NCI-H226 (cell line): ENCODE results near the gene SMIM14.
"Not testable (repeated sequence)": the region's sequence is repeated elsewhere in the genome, so short reads cannot be mapped to it uniquely, and the experiment has no call there.

Experiments
- DNase-seq: peaks from one replicate; pipeline ENCODE4 v3.0.0-alpha.2; 2015

The SMIM14 gene

DNA sequence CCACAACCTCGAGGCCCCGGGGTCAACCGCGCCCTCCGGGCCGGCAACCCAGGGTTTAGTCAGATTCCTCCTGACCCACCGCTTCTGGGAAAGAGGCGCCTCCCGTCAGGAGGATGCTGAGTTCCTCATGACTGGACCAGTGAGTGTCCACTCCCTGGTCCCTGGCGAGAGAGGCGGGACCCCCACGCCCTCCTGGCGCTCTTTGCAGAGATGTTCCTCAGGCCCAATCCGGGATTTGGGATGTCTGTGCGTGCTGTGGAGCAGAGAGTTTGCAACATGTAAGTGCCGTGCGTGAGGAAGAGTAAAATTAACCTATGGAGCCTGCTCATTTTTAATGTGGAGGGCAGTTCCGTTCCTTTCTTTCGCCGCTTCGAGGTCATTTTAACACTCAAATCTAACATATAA, 110.6 kb downstream of the SMIM14 start:
- peak; percentile 70 for DNase-seq

DNA sequence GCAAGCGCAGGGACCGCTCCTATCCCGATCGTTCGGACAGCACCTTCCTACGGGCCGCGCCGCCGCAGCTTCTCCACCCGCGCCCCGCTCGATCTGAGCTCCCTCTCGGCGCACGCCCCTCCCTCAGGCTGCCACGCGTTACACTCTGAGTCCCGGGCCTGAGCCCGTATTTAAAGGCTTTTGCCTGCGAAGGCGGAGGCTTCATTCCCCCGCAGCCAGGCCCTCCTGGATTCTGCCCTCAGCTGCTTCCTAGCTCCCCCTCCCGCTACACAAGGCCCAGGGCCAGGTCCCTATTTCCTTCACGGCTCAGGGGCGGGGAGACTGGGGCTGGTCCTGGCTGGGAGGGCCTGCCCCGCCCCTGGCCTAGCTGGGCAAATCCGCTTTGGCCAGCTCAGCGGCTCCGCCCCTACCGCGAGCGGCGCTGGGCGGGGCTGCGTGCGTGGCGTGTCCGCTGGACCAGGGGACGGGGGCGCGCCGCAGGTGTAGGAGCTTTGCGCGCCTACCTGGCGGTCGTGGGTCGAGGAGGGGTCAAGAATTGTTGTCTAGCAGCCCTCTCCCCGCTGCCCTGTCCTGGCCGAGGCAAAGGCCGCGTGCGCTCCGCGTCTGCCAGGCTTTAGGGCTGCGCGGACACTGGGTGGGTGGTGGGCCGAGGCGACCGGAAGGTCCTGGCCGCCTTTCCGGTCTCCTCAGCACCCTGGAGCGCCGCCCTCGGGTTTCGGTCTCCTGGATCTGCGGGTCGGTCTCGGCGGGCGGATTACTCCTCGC, 111.2 kb downstream of the SMIM14 start, which contains the start of gene UGDH:
Gene UGDH (minus strand): TSS at position 144 of the 765 bp plus-strand sequence. CDS start 5,927 bp downstream, outside the sequence.
- peak; percentile 96 for DNase-seq

- no peak for DNase-seq
Measured at GRCh38 chr4:39526765-39527295, 111.8 kb downstream of the SMIM14 start.

DNA sequence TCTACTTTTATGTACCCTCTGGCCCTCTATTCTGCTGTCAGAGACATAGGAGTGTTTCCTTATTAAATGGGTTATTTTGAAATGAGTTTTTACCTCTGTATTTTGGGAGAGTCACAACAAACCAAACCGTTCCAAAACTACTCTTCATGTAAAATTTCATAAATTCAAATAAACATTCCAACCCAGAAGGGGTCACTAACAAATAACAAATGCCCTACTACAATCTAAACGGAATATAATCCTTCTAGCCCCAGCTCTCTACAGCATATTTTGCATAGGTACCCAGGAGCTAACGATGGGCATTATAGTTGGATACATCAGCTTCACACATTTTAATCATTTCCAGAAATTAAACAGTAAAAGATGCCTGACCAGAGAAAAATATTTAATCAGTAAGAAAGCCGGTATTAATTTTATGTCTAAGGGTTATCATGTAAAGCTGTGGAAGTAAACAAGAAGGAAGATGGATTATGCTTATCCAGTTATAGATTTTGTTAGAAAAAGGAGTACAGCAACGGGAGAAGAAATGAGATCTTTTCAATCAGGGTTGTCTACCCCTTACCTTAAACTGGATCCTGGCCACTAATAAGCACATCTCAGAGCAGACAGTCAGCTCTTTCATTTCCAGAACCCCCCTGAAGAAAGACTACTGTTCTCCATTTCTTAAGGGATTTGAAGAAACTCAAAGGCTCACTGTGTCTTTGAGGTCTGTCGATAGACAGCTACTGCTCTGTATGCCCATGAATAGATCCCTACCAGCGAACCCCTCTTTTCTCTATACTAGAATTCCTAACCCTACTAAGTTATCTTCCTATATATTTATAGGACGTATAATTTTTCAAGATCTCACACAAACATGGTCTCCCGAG, 112.6 kb downstream of the SMIM14 start:
- DNase-seq: no peak

GRCh38 chr4:39524161-39524957, 114.3 kb downstream of the SMIM14 start:
- no peak for DNase-seq

GRCh38 chr4:39522068-39522467, 116.6 kb downstream of the SMIM14 start:
- no peak for DNase-seq

GRCh38 chr4:39521253-39521919, 117.3 kb downstream of the SMIM14 start:
- no peak for DNase-seq

- no peak for DNase-seq
Measured at GRCh38 chr4:39518484-39518883, 120.2 kb downstream of the SMIM14 start.

DNA sequence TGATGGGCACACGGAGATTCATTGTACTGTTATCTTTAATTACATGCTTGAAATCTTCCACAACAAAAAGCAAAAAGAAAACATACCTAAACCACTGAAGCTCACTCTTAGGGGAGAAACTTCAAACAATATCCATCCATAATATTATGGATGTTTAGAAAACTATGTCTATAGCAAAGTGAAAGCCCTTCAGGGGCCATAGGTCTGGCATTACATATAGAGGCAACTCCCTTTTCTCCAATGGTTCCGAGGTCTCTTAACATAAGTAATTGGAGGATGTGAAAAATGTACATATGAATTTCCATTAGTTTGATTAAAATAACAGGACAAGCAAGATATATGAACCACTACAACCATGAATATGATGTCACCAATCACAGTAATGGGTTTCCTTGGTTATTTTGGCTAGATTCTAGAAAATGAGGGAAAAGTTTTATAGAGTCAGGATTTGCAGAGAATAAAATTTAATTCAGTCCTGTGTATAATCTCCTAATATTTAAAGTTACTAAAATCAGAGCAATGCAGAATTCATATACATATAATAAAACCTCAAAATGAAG, 122.2 kb downstream of the SMIM14 start:
- no peak for DNase-seq

DNA sequence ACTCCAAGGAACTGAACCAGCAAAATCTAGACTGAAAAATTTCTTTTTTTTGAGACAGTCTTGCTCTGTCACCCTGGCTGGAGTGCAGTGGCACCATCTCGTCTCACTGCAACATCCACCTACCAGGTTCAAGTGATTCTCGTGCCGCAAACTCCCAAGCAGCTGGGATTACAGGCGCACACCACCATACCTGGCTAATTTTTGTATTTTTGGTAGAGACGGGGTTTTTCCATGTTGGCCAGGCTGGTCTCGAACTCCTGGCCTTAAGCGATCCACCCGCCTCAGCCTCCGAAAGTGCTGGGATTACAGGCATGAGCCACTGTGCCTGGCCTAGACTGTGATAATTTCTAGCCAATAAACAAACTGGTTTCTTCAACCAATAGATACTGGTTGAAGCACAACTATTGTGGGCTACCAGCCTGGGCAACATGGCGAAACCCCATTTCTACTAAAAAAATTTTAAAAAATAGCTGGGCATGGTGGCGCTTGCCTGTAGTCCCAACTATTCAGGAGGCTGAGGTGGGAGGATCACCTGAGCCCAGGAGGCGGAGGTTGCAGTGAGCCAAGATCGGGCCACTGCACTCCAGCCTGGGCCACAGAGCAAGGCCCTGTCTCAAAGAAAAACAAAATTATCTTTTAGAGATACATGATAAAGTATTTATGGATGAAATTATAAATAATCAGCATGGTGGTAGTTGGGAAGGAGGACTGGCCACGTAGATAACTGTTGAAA, 122.8 kb downstream of the SMIM14 start:
- DNase-seq: not testable (repeated sequence)

- no peak for DNase-seq
Measured at GRCh38 chr4:39514888-39515401, 123.7 kb downstream of the SMIM14 start.

DNA sequence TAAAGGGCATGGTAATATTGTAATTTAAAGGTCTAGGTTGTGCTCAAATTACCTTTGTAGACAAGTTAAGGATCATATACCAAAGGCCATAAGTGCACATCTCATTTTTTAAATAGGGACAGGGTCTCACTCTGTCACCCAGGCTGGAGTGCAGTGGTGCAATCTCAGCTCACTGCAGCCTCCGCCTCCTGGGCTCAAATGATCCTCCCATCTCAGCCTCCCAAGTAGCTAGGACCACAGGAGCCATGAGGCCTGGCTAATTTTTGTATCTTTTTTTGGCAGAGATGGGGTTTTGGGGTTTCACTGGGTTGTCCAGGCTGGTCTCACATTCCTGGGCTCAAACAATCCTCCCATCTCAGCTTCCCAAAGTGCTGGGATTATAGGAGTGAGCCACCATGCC, 124.4 kb downstream of the SMIM14 start:
- not testable (repeated sequence) for DNase-seq

GRCh38 chr4:39510348-39510929, 128.2 kb downstream of the SMIM14 start:
- DNase-seq: no peak

GRCh38 chr4:39505581-39505980, 133.1 kb downstream of the SMIM14 start:
- no peak for DNase-seq

DNA sequence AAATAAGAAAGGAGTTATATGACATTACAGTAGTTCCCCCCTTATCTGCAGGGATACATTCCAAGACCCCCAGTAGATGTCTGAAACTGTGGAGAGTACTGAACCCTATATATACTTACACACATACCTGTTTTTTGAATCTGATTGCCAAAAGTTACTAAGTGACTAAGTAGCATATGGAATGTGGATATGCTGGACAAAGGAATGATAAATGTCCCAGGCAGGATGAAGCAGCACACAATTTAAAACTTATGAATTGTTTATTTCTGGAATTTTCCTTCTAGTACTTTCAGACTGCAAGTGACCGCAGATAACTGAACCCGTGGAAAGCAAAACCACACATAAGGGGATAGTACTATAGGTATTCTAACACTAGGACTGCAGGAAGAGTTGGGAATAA, 134.1 kb downstream of the SMIM14 start:
- no peak for DNase-seq

GRCh38 chr4:39502664-39503035, 136.0 kb downstream of the SMIM14 start:
- DNase-seq: not testable (repeated sequence)

- no peak for DNase-seq
Measured at GRCh38 chr4:39502019-39502663, 136.5 kb downstream of the SMIM14 start.

DNA sequence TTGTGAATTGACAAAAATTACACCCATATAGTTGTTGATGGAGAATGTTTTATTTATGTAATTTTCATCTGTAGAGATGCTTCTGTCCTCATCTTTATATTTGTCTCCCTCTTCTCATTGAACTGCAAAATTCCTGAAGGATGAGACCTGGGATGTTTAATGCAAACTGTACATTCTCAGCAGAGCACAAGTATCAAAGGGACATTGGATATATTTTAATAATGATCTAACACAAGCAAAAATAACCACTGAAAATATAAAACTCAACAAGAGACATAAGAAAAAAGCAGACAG, 140.0 kb downstream of the SMIM14 start:
- no peak for DNase-seq

DNA sequence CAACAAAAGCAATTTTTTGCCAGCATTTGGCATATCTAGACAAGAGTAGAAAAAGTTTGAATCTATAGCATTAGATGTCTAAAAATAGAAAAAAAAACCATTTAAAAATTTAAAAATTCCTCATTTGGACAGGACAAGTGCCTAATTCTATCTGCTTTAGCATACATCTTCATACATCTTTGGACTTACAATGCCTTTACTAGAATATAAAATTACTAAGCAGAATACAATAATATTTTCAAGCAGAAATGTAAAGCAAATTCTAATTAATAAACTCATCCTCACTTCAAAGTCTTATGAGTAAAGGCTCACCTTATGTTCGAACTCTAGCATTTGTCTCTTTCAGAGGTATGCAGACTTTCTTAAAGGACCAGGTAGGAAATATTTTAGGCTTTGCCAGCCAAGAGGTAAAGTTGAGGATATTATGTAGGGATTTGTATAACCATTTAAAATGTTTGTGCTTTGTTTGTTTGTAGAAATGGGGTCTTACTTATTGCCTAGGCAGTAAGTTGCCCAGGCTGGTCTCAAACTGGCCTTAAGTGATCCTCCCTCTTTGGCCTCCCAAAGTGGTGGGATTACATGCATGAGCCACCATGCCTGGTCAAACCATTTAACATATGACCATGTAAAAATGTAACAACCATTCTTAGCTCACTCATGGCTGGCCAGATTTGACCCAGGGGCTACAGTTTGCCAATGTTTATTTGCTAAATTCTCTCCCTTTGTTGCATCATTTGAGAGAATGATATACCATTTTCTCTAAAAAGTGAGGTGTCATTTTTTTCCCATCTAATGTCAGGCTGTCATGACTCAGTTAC, 140.5 kb downstream of the SMIM14 start:
- no peak for DNase-seq
